HG02970 (cell line): ENCODE measurements around the gene RHBDL3.

Experiments
- ATAC-seq: cut with Tn5 transposase; IDR thresholded peaks from one replicate; pipeline ENCODE4 v1.9.1; 2021; ENCODE audit warnings: mild to moderate bottlenecking, moderate library complexity, moderate number of reproducible peaks; ENCODE audit not compliant: unreplicated experiment, low FRiP score

Gene RHBDL3

GRCh38 chr17:32355649-32356377, 90.2 kb downstream of the RHBDL3 start:
- ATAC-seq = no peak

- no peak for ATAC-seq
Observed at GRCh38 chr17:32356378-32356743, 90.7 kb downstream of the RHBDL3 start.

- ATAC-seq = no peak
Observed at GRCh38 chr17:32356750-32357149, 91.1 kb downstream of the RHBDL3 start.

GRCh38 chr17:32357615-32358014, 92.0 kb downstream of the RHBDL3 start:
- no peak for ATAC-seq

- no peak for ATAC-seq
Observed at GRCh38 chr17:32361270-32361669, 95.6 kb downstream of the RHBDL3 start.

- no peak for ATAC-seq
Observed at GRCh38 chr17:32370426-32370825, 104.8 kb downstream of the RHBDL3 start.
